LHCN-M2 (cell line): ENCODE measurements around the gene OSGIN1. TPM values are rescaled to one million over a fixed set of nuclear protein-coding genes. Genes with fewer than 3 reads are reported as not detected.
A peak's percentile ranks its signal among the peaks of the same experiment; 100 is the strongest.

Experiments
- DNase-seq: peaks from one replicate; pipeline ENCODE4 v3.0.0-alpha.2; 2012; ENCODE audit warnings: low read depth
- total RNA-seq: library from RNA; depleted of rRNA; stranded (reverse); fragments of >200 nt; gene quantifications from 2 replicates; pipeline ENCODE4 v1.2.3, GENCODE V29; 2014

OSGIN1 gene
- total RNA-seq, 1 experiment from 2014 or later: 5.8 TPM

DNA sequence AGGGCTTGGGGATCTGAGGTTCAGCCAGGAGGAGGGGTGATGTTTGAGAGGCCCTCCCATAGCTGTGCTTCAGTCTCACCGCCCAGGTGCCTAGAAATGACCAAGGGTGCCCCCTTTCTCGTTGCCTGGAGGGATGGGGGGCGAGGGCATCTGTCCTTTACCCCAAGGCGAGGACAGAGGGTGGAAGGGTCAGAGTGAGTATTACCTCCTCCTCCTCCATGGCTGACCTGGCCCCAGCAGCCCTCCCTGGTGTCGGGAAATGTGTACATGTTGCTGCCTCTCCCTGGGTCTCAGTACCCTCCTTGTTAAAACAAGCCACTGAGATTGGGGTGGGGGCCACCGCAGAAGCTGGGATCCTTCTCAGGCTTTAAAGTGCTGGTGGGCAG is 17.4 kb downstream of the OSGIN1 start:
- no peak for DNase-seq

DNA sequence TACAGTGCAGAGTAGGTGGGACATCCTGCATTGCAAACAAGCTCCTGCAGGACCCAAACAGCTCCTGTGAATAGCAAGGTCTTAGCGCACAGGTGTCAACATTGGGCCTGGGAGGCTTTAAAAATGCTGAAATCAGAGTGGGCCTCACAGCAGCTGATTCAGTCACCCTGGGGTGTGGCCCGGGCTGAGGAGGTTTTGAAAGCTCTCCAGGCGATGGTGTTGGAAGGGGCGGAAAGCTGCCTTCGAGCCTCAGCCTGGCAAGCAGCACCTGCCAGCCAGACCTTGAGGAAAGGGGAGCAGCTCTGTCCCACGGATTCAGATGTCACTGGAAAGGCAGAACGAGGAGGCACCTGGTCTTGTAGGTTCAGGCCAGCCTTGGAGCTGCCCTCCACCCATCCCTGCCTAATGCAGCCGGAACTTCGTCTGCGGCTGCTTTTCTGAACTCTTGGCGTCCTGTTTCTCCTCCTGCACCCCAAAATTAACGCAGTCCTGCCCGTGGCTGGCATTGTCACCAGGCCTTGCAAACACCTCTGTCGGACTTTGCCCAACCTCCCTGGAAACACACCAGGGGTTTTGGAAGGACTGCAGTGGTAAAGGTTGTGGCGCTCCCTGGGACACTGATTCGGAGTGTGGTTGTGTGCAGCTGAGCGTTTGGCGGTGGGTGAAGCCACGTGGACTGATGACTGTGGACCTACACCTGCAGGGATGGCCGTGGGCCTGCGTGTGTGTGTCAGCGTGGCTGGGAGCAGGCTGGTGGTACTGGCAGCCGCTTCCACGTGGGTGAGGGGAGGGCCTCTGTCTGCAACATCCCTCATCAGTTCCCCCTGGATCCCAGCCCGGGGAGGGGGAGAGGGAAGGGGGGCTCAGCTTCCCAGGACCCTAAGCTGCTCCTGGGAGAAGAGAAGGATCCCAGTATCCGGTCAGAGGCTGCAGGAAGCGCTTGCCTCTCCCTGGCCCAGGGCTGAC is 18.4 kb downstream of the OSGIN1 start:
- DNase-seq: no peak

DNA sequence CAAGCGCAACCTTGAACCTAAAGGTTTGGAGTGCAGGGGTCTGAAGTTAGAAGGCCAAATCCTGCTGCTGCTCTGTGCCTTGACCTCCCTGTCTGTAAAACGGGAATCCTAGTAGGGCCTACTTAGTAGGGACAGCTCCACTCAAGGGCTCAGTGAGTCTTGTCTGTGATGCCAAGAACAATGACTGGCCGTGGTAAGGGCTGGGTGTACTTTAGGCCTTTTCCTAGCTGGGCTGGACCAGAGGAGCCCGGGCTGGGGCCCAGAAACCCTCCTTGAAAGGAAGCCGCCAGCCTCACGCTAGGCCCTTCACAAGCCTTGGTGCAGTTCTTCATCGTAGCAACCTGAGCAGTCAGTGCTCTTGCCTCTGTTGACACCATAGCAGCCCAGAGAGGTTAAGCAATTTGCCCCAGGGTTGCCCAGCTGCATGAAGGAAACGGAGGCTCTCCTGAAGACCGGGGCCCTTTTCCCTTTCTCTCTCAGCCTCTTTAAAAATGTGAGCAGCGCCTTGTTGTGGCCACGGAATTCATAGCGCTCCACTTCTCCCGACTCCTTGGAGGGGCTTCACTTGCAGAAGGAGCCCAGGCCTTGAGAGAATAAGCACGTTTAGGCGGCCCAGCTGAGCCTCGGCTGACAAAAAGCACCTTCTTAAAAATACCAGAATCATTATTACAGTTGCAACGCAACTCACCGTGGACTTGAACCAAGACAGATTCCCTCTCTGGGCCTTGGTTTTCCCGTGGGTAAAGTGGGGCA is 19.4 kb downstream of the OSGIN1 start:
- DNase-seq: no peak

DNA sequence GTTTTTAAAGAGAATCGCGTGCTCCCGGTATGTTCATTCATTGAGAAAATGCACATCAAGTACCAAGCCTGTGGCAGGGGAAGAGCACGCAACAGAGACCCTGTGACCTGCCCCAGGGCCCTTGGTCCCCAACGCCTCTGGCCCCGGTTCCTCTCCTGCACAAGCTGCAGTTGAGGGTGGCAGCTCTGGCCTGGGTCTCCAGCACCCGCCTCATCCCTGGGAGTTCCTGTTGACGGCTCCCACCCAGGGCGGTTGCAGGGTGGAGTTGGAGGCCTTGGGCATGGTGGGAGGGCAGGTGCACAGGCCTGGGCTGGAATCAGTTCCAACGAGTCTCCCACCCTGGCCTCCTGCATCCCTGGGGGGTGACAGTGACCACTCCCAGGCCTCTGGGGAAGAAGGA is 20.0 kb downstream of the OSGIN1 start:
- DNase-seq: no peak

DNA sequence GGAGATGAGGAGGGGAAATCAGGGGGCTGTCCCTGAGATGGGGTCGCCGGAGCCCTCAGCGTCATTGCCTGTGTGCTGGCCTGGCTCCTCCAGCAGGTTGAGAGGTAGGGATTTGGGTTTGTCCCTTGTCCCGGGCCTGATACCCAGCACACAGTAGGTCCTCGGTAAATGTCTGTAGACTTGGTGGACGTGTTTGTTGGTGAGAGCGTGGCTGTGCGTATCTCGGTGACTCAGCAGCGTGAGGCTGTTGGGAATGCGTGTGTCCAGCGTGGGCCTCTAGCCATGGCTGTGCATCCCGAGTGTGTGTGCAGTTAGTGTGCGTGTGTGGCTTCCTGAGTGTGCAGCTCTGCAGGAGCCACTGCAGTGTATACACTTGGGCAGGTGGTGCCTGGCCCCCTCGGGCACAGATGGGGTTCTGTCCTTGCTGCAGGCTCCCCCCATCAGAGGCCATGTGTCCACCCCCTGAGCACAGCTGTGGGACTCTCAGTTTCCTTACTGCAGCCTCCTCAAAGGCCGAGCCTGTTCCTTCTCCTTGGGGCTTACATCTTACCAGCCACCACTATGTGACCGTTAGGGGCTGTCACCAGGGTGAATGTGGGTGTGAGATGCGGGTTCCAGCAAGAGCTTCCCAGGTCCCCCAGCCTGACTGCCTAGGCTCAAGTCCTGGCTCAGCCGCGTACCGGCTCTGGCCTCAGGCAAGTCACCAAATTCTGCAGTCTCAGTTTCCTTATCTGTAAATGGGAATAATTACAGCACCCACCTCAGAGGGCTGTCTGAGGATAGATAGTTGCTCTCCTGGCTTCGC is 20.7 kb downstream of the OSGIN1 start:
- no peak for DNase-seq

DNA sequence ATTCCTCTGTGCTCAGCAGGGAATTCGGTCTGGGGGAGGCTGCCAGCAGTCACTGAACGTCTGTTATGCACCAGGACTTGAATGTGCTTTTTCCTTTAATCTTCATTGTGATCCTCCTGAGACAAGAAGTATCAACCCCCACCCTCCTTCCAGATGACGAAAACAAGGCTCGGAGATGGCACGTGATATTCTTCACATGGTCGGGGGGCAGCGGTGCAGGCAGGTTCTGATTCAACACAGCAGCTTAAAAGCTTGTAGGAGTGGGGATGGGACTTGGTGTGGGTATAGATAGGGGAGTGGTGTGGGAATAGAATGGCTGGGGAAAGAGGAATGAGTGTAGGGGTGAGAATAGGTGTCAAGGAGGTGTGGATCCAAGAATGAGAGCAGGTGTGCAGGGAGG is 21.4 kb downstream of the OSGIN1 start:
- no peak for DNase-seq

DNA sequence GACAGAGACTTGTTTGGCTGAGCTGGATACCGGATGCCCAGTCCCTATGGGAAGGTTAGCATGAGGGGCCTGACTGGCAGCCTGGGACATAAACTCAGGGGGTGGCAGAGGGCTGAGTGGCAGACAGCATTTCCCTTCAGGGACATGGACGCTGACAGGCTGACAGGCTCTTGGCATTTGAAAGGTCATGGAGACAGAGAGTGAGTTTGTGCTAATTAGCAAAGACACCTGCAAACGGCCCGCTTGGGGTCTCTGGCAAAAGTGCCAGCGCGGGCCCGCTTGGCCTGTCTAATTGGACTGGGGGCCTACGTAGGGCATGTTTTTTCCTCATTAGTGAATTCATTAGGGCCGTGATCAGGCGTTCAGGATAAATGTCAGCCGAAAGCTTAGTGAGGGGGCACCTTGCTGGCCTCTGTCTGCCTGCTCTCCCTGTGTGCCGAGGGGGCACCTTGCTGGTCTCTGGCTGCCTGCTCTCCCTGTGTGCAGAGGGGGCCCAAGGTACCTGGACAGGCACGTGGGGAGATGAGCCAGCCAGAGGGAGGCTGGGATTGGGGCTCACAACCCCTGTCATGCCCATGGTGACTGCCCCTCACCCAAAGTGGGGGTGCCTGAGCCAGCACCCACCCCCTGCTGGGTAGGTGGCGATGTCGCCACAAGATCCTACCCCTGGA is 22.7 kb downstream of the OSGIN1 start:
- DNase-seq: no peak

DNA sequence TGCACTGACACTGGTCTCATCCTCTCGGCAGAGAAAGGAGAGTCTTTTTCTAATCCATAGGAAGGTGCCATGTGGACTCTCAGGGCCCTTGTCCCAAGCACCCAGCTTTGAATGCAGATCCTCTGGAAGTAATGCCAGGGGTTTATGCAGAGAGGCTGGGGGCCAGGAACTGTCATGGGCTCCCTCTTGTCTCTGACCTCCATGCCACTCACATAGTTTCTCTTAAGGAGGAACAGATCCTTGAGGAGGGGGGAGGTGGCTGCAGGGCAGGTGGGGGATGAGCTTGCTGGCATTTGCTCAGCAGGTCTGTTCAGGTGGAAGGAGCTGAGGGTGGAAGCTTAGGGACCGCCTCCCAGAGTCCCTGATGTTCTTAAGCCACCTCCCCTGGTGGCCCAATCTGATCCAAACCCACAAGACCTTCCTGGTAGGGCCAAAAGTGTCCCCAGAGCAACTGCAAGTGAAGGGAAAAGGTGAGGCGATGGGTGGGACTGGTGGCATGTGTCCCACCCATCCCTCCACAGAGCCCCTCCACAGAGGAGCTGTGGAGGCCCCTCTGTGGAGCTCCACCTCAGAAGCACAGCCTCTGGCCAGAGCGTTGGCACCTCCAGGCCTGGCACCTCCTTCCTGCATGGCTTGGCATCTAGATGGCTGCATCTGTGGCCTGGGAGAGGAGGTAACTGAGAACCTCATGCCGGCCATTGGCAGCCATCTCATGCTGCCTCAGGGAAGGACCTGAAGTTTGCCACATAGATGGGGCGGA is 24.2 kb downstream of the OSGIN1 start:
- no peak for DNase-seq

DNA sequence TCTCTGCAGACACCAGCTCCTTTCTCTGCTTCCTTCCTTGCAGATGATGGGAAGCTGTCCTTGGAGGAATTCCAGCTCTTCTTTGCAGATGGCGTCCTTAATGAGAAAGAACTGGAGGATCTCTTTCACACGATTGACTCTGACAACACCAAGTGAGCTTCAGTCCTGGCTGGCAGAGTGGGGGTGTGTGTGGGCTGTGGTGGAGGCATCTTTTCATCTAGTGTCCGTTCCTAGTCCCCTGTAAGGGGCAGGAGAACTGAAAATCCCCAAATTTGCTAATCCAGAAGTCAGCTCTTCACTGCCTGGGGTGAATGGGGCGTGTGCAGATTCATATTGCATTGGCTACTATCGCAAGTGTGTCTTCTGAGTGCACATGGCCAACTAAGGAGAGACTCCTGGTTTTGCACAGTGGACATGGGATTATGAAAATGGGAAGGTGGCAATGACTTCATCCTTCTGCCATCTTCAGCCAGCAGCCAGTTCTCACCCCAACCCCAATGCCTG is 25.4 kb downstream of the OSGIN1 start:
- DNase-seq: no peak

DNA sequence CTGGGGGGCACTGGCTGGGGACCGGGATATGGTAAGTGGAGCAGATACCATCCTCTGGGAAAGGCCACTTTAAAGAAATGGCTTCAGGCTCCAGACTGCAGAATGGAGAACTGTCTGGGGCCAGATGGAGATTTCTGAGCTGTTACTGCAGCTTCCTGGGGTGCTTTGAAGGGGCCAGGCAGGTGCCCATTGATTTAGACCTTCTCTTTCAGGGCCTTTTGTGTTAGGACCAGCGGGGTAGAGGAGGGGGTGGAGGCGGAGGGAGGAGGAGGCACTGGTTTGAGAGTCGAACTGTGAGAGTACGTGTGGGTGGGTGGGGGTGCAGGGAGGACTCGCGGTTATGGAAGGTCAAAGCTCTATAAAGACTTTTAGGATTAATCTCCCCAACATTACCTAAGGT is 26.4 kb downstream of the OSGIN1 start:
- DNase-seq: no peak

DNA sequence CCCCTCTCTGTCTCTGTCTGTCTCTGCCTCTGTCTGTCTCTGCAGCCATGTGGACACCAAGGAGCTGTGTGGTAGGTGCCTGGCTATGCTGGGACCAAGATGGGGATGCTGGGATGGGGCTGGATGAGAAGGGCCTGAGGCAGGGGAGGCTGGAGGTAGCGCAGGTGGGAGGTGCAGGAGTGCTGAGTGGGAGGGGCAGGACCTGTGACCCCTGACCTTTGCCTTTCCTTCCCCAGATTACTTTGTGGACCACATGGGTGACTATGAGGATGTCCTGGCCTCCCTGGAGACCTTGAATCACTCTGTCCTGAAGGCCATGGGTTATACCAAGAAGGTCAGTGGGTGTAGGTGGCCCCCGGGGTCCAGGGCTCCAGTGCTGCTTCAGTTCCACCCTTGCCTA is 27.8 kb downstream of the OSGIN1 start:
- no peak for DNase-seq

DNA sequence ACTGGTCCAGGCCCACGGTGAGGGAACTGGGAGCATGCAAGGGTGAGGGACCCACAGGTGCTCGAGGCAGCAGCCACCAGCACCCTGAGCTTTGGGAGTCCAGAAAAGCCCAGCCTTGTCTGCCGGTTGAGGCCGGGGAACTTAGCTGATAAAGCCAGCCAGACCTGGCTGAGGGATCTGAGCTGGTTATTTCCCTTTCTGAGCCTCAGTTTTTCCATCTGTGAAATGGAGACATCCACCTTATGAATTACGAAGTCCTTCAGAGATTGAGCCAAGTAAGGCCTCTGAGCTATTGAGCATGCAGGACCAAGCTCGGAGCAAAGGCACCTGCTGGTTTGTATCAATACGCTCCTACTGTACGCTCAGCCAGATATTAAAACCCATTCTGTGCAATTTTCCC is 28.8 kb downstream of the OSGIN1 start:
- no peak for DNase-seq

DNA sequence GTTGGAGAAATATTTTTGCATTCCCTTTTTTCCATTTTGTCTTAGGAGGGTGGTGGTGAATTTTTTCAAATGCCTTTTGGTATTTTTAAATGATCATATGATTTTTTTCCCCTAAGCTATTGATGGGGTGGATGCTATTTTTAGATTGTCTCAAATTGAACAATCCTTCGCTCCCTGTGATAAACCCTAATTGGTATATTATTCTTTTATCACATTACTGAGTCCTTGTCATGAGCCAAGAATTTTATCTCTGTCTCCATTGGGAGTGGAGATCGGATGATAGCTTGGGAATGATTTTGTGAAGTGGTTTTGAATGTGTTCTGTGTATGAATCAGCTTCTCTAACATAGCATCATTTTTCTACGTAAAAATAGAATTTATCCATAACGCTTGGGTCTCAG is 30.5 kb downstream of the OSGIN1 start:
- DNase-seq: no peak

DNA sequence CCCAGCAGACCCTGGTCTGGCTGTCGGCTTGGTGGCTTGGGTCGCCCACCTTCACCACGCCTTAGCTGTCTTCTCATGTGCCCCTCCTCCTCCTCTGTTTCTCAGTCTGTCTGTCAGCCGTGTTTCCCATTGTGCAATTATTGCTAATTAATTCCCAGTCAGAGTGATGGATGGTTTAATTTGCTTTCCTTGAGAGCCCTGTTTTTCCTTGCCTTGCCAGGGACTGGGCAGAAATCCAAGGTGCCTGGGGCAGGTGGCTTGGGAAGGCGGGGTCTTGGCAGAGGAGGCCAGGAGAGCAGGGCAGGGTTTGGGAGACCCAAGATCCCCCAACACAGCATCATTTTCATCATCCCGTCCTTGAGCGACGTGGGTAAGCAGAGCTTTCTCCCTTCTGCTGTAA is 36.3 kb downstream of the OSGIN1 start:
- no peak for DNase-seq

DNA sequence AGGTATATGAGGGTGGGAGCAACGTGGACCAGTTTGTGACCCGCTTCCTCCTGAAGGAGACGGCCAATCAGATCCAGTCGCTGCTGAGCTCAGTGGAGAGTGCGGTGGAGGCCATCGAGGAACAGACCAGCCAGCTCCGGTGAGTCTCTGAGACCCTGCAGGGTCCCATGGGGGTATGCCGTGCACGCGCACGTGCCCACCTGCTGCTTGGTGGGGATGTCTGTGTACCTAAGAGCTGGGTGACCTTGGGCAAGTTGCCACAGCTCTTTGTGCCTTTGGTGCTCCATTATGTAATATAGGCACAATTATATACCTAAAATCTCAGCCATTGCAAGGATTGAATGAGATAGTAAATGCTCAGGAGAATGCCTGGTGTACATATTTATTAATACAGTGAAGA is 37.5 kb downstream of the OSGIN1 start:
- DNase-seq: no peak

DNA sequence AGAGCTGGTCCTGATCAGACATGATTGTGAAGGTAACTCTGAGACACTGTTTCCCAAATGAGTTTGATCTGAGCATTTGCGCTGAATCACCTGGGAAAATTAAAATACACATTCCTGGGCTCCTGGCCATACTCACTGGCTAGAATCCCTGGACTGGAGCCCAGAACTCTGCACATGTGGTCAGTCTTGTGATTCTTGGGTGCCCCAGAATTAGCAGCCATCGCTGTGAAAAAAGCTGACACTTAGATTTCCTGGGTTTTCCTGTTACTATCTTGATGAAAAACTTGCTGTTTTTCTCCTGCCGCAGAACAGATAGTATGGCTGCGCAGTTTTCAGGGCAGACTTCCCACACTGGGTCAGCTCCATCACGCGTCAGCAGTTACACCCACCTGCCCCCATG is 39.6 kb downstream of the OSGIN1 start:
- DNase-seq: peak; percentile 26

DNA sequence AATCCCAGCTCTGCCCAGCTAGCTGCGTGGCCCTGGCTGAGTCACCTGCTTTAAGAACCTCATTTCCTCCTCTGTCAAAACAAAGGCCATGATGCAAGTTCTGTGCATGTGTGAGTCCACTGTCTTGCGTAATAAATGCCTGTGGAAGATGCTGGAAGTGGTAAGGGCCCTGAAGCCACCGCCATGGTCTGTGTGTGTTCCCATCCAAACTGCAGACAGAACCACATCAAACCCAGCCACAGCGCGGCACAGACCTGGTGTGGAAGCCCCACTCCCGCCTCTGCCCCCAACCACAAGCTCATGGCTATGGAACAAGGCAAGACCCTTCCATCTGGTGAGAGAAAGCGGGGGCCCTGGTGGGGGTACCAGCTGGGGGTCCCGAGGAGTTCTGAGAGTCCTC is 41.0 kb downstream of the OSGIN1 start:
- peak; percentile 76 for DNase-seq

DNA sequence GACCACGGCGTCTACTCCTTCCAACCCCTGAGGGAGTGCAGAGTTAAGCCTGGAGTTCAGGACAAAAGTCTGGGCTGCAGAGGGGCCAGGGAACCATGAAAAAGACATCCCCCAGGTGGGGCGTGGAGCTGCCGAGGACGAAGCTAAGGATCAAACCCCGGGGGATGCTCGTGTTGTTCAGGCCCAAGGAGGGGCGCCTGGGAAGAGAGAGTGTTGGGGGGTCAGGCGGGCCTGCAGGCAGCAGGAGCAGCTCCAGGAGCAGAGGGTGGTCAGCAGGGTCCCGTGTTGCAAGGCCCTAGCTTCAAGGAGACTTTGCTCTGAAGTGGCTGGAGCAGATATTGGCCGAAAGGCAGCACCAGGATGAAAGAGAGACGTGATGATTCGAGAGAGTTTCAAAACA is 41.7 kb downstream of the OSGIN1 start:
- no peak for DNase-seq

DNA sequence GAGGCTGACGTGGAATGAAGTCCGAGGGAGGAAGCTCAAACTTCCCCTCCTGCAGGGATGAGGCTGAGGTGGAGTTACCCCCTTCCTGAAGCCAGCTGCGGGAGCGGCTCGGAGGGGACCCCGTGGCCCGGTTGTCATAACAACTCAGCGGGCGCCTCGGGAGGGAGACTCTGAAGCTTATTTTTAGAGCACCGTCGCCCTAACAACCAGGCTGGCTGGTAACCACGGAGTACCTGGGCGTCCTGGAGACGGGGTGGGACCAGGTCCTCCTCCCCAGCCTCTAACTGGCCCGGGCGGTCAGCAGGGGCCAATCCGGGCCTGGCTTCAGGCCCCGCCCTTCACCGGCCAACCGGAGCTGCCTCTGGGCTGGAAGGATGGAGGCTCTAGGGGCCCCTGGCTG is 42.7 kb downstream of the OSGIN1 start:
- DNase-seq: no peak

DNA sequence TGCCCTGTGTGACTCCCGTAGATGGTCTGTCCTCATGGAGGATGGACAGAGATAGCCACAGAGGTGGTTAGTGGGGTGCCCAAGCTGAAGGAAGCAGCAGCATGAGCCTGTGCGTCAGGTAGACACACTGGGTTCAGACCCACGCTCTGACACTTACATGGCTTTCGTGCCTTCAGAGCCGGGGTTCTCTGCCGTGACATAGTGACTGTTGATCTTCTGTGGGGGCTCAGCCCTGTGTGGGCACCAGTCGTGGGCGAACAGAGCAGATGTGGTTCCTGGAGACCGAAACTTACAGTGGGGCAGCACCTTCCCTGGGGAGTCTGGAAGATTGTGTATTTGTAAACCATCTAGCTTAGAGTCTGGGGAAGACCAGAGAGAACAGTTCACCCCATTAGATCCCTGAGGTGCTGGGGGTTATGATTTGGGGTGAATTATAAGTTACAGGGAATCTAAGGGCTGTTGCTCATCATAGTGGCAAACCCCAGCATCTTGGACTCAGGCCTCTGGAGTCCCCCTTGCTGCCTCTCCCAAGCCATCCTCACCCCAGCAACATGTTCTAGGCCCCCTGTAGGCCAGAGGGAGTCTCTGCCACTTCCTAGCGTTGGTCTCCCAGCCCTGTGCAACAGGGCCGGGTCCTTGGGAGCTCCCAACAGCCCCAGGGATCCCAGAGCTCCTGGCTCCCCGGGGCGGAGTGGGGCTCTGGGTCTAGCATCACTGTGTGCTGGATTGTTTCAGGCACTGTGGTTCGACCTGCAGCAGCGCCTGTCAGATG is 43.6 kb downstream of the OSGIN1 start:
- DNase-seq: no peak
